Activated CD4-positive, alpha-beta T cell treated with anti-CD3 and anti-CD28 coated beads, Interleukin-2, amount 10 ng/mL, durations not matched to agents 7 days and 5 days (primary cell): ENCODE results near the gene GATA3. TPM values are rescaled to one million over a fixed set of nuclear protein-coding genes. Genes with fewer than 3 reads are reported as not detected.
A peak's percentile ranks its signal among the peaks of the same experiment; 100 is the strongest.

Experiments
- CTCF ChIA-PET: fragments of 350-600 bp; sonication (Branson Sonifier 250); formaldehyde crosslinking; loops from one replicate; lab custom pipeline; 2021; ENCODE audit warnings: antibody characterized with exemption; lab: Charles Lee
- POLR2A ChIA-PET: fragments of 350-600 bp; sonication (Branson Sonifier 250); formaldehyde crosslinking; loops from one replicate; lab custom pipeline; 2021; ENCODE audit warnings: antibody characterized with exemption; lab: Charles Lee
- DNase-seq: peaks from one replicate; pipeline ENCODE4 v3.0.0-alpha.2; 2020
- H3K27ac Mint-ChIP-seq: one replicate; pipeline ENCODE4 v1.8.0; 2021; ENCODE audit warnings: mild to moderate bottlenecking, moderate library complexity, mixed read lengths
- H3K27me3 Mint-ChIP-seq: one replicate; pipeline ENCODE4 v1.8.0; 2021; ENCODE audit warnings: mixed read lengths
- H3K36me3 Mint-ChIP-seq: one replicate; pipeline ENCODE4 v1.8.0; 2021; ENCODE audit warnings: low read depth, mixed read lengths
- H3K4me1 Mint-ChIP-seq: one replicate; pipeline ENCODE4 v1.8.0; 2021; ENCODE audit warnings: mixed read lengths
- H3K4me3 Mint-ChIP-seq: one replicate; pipeline ENCODE4 v1.8.0; 2021; ENCODE audit warnings: mild to moderate bottlenecking, moderate library complexity, mixed read lengths
- H3K9me3 Mint-ChIP-seq: one replicate; pipeline ENCODE4 v1.8.0; 2021; ENCODE audit warnings: mixed read lengths
- total RNA-seq, 2 experiments: library from RNA; stranded (reverse); gene quantifications; one replicate each; pipeline ENCODE4 v1.2.3, GENCODE V29; 2021

The GATA3 gene
- total RNA-seq, 2 experiments from 2014 or later: 48.1 to 52.0 TPM

DNA sequence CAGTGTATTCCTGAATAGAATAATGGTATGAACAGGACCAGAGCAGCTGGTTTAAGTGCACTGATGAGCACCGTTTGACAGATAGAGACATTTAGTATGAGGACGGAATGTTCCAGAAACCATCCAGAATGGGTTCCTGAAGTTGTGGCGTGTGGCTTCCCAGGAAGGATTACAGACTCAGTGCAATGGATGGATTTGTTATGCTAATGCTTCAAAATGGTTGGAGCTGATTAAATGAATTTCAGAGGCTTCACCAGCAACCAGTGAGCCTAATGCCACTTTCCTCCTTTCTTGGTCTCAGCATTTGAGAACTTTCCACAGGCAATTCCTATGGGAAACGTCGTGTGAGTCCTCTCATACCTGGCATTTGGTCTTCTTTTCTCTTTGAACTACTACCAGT lies 9.9 kb downstream of the GATA3 start:
- POLR2A ChIA-PET: no interaction called here
- Mint-ChIP-seq H3K9me3 (no peaks in the 10 kb centered on the region), H3K36me3 (peaks cover 95% of the 10 kb centered on the region), H3K27ac (no peak overlapping the region), H3K4me1 (peaks cover 93% of the 10 kb centered on the region), H3K27me3 (no peaks in the 10 kb centered on the region), H3K4me3 (no peak overlapping the region)
- no peak for DNase-seq
- CTCF ChIA-PET: interaction anchor here (1.0 to 1.6 kb wide), 5 partner anchors 10 to 409 kb away, joined by 3 to 6 read pairs (median 3); partner anchors contain the start of gene GATA3

DNA sequence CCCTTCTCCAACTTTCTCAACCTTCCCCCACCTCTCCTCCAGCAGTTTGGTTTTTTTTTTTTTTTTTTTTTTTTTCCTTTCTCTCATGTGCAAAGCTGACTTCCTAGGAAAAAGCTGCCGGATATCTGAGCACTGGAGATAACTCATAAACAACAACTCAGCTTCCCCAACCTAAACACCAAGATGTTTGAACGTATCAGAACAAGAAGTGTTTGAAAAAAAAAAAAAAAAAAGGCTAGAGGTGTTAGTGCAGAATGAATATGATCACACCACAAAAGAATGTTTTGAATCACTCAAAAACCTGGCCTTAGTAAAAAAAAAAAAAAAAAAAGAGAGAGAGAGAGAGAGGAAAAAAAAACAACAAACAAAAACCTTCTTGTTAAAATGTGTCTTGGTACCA lies 11.2 kb downstream of the GATA3 start:
- POLR2A ChIA-PET: no interaction called here
- CTCF ChIA-PET: interaction anchor here (0.6 to 0.8 kb wide), 2 partner anchors 21 to 176 kb away, joined by 3 read pairs; no protein-coding TSS in a partner anchor
- H3K36me3 Mint-ChIP-seq: peaks cover 95% of the 10 kb centered on the region
- peak overlapping the region; percentile 52 for H3K4me3 Mint-ChIP-seq
- no peak for DNase-seq
- H3K9me3 Mint-ChIP-seq: no peaks in the 10 kb centered on the region
- no peaks in the 10 kb centered on the region for H3K27me3 Mint-ChIP-seq
- H3K27ac Mint-ChIP-seq: peak overlapping the region; percentile 78
- H3K4me1 Mint-ChIP-seq: peaks cover 91% of the 10 kb centered on the region

DNA sequence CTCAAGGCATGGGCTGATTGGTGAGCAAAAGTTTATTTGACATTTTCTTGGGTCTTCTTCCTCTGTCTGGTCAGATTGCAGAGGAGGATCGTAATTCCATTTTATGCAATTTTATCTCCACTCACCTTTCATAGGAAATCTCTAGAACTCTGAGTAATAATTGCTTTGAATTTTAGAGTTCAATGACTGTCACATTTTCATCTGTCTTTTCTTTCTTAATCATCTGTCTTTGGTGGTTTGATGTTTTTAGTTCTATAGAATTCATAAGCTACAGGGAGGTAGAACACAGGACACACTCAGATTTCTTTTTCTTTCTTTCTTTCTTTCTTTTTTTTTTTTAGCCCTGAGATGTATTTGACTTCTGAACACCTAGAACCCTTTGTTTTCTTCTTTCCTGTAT lies 11.6 kb downstream of the GATA3 start:
- H3K9me3 Mint-ChIP-seq: no peaks in the 10 kb centered on the region
- DNase-seq: no peak
- H3K4me1 Mint-ChIP-seq: peaks cover 91% of the 10 kb centered on the region
- H3K27me3 Mint-ChIP-seq: no peaks in the 10 kb centered on the region
- ChIA-PET POLR2A (no interaction called here), CTCF (interaction anchor here (0.6 to 1.6 kb wide), 6 partner anchors 21 to 977 kb away, joined by 3 read pairs; no protein-coding TSS in a partner anchor)
- no peak overlapping the region for H3K4me3 Mint-ChIP-seq
- peaks cover 95% of the 10 kb centered on the region for H3K36me3 Mint-ChIP-seq
- peak overlapping the region; percentile 78 for H3K27ac Mint-ChIP-seq

DNA sequence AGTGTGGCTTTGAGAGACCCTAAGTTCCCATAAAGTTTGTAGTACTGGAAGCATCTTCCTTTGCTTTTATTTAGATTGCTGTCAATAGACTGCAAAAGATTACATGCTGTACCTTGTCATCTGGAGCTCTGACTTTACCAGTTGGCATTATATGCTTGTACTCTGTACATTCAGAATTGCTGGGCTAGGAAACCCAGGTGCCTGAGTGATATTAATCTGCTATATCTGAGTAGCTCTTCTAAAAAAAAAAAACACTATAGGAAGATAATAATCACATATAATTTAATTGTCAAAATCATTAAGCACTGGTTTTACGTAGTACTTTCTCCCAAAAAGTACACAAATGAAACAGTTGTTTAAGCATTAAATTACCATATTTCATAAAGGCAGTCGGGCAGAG lies 12.3 kb downstream of the GATA3 start:
- Mint-ChIP-seq H3K9me3 (no peaks in the 10 kb centered on the region), H3K27ac (peak overlapping the region; percentile 25), H3K4me1 (peaks cover 90% of the 10 kb centered on the region), H3K36me3 (peaks cover 94% of the 10 kb centered on the region), H3K27me3 (no peaks in the 10 kb centered on the region), H3K4me3 (no peak overlapping the region)
- ChIA-PET CTCF (interaction anchor here (0.7 to 1.6 kb wide), 5 partner anchors 10 to 976 kb away, joined by 3 read pairs; no protein-coding TSS in a partner anchor), POLR2A (no interaction called here)
- DNase-seq: no peak

DNA sequence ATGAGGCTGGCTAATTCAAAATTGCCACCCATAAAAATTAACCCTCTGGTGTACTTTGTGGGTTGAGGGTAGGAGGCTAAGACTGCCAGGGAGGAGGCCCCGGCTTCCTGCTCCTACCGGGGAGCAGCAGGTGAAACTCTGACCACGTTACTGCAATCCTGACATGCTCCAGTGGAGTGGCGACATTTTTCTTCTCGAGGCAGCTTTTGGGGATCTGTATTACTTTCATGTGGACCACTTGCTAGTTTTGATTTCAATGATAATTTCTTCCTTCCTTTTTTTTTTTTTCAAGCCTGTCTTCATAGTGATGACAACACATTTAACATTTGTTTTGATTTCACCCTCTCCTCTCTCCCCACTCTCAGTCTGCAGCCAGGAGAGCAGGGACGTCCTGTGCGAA lies 14.6 kb downstream of the GATA3 start:
- ChIA-PET CTCF (interaction anchor here (0.6 to 1.2 kb wide), 2 partner anchors 283 to 306 kb away, joined by 3 to 5 read pairs; no protein-coding TSS in a partner anchor), POLR2A (no interaction called here)
- Mint-ChIP-seq H3K36me3 (peaks cover 93% of the 10 kb centered on the region), H3K27me3 (no peaks in the 10 kb centered on the region), H3K4me3 (no peak overlapping the region), H3K27ac (peak overlapping the region; percentile 57), H3K9me3 (no peaks in the 10 kb centered on the region), H3K4me1 (peaks cover 83% of the 10 kb centered on the region)
- DNase-seq: no peak

DNA sequence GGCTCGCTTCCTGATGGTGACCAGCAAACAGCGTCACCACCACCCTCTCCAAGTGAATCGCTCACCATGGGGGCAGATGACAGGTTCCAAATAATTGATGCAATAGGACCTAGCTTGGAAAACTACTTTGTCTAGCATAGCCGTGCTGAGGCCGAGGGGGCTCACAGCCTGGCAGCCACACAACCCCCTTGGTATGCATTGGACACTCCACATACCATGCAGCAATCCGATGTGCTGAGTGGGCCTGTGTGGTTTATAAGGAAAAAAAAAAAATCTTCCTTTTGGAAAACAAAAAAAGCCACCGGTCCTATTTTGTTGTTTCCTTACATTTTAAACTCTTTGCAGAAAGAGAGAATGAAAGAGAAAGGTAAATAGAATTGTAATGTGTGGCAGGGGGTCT lies 15.1 kb downstream of the GATA3 start:
- H3K27me3 Mint-ChIP-seq: no peaks in the 10 kb centered on the region
- POLR2A ChIA-PET: no interaction called here
- H3K9me3 Mint-ChIP-seq: no peaks in the 10 kb centered on the region
- H3K27ac Mint-ChIP-seq: no peak overlapping the region
- DNase-seq: no peak
- peaks cover 91% of the 10 kb centered on the region for H3K36me3 Mint-ChIP-seq
- no peak overlapping the region for H3K4me3 Mint-ChIP-seq
- H3K4me1 Mint-ChIP-seq: peaks cover 78% of the 10 kb centered on the region
- CTCF ChIA-PET: interaction anchor here (0.6 to 1.0 kb wide), 4 partner anchors 17 to 387 kb away, joined by 3 to 6 read pairs (median 4); no protein-coding TSS in a partner anchor

DNA sequence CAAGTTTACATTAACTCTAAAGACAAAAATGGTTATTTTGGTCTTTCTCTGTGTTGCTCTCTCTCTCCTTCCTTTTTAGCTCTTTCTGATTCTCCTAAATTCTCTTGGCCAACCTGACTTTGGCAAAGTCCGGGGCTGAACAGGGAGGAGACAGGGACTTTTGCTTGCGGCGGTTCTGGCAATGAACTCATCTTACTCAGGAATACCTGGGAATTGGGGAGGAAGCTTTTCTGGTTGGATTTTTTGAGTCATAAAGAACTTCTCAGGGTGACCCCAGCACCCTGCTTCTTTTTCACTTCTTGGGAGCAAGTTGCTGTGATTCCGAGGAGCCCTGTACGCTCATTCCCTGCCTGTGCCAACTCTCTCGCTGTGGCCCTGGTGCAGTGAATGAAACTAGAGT lies 16.0 kb downstream of the GATA3 start:
- no peaks in the 10 kb centered on the region for H3K27me3 Mint-ChIP-seq
- H3K9me3 Mint-ChIP-seq: no peaks in the 10 kb centered on the region
- no peak overlapping the region for H3K4me3 Mint-ChIP-seq
- ChIA-PET POLR2A (no interaction called here), CTCF (interaction anchor here (0.5 to 1.9 kb wide), 5 partner anchors 10 to 61 kb away, joined by 3 to 5 read pairs (median 4); no protein-coding TSS in a partner anchor)
- H3K4me1 Mint-ChIP-seq: peaks cover 76% of the 10 kb centered on the region
- DNase-seq: no peak
- peaks cover 89% of the 10 kb centered on the region for H3K36me3 Mint-ChIP-seq
- H3K27ac Mint-ChIP-seq: no peak overlapping the region

DNA sequence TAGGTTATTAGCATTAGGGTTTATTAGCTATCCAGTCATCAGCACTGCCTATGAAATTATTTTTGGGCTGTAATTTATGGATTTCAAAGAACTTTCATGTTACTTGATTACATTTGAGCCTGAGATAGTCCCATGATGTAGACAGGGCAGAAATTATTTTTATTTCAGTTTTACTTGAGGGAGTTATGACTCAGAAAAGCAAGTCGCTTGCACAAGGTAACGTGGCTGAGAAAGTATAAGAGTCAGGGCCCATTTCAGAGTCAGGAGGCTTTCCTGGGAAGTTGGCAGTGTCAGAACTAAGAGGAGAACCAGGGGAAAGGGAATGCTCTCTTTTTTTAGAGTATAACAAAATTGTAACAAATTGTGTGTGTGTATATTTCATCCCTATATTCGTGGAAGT lies 16.5 kb downstream of the GATA3 start:
- ChIA-PET CTCF (interaction anchor here (1.1 to 1.9 kb wide), 4 partner anchors 10 to 12 kb away, joined by 3 to 5 read pairs (median 4); no protein-coding TSS in a partner anchor), POLR2A (interaction anchor here (0.6 kb wide), 1 partner anchor 321 kb away, joined by 5 read pairs; no protein-coding TSS in a partner anchor)
- no peaks in the 10 kb centered on the region for H3K9me3 Mint-ChIP-seq
- no peak for DNase-seq
- H3K36me3 Mint-ChIP-seq: peaks cover 89% of the 10 kb centered on the region
- H3K4me1 Mint-ChIP-seq: peaks cover 75% of the 10 kb centered on the region
- no peak overlapping the region for H3K4me3 Mint-ChIP-seq
- H3K27me3 Mint-ChIP-seq: no peaks in the 10 kb centered on the region
- H3K27ac Mint-ChIP-seq: no peak overlapping the region

DNA sequence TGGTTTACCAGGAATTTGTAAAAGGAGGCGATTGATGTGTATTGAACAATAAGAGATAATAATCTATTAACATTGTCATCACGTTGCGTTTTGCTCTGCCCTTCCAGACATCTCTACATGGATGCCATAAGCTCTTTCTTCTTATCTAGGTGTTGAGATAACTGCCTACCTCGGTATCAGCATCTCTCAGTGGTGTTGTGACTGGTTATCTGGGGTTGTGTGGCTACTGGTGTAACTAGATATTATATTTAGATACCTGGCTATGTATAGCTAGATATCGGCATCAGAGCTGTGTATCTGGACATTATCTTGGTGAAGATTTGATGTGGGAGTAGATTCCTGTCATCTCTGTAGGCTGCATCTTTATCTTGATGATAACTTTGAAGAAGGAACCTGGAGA lies 17.2 kb downstream of the GATA3 start:
- Mint-ChIP-seq H3K4me1 (peaks cover 68% of the 10 kb centered on the region), H3K4me3 (no peak overlapping the region), H3K27me3 (no peaks in the 10 kb centered on the region), H3K9me3 (no peaks in the 10 kb centered on the region), H3K27ac (no peak overlapping the region), H3K36me3 (peaks cover 84% of the 10 kb centered on the region)
- CTCF ChIA-PET: interaction anchor here (1.3 to 1.9 kb wide), 3 partner anchors 11 to 12 kb away, joined by 4 to 5 read pairs (median 4); no protein-coding TSS in a partner anchor
- DNase-seq: no peak
- POLR2A ChIA-PET: interaction anchor here (0.6 kb wide), 1 partner anchor 320 kb away, joined by 5 read pairs; no protein-coding TSS in a partner anchor

DNA sequence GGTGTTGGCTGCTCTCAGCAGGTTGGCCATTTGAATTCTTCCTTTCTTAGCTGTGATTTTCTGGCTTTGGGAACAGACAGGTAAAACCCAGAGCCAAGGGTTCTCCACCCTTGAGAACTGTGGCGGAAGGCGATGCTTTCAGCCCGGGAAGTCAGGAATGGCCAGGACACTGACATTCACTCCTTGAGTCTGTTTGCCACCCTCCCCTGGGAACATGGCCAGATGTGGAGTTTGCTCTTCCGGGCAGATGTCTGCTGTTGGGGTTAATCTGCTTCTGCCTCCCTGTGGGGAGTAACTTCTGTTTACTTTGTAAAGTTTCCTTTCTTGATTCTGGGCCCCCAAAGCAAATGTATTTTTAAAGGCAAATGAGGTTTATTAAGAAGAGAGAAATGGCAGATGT lies 17.7 kb downstream of the GATA3 start:
- no peaks in the 10 kb centered on the region for H3K9me3 Mint-ChIP-seq
- H3K4me3 Mint-ChIP-seq: no peak overlapping the region
- no peak overlapping the region for H3K27ac Mint-ChIP-seq
- CTCF ChIA-PET: interaction anchor here (1.3 to 1.9 kb wide), 3 partner anchors 11 to 12 kb away, joined by 4 to 5 read pairs (median 4); no protein-coding TSS in a partner anchor
- no peak for DNase-seq
- peaks cover 63% of the 10 kb centered on the region for H3K4me1 Mint-ChIP-seq
- peaks cover 81% of the 10 kb centered on the region for H3K36me3 Mint-ChIP-seq
- POLR2A ChIA-PET: no interaction called here
- no peaks in the 10 kb centered on the region for H3K27me3 Mint-ChIP-seq

DNA sequence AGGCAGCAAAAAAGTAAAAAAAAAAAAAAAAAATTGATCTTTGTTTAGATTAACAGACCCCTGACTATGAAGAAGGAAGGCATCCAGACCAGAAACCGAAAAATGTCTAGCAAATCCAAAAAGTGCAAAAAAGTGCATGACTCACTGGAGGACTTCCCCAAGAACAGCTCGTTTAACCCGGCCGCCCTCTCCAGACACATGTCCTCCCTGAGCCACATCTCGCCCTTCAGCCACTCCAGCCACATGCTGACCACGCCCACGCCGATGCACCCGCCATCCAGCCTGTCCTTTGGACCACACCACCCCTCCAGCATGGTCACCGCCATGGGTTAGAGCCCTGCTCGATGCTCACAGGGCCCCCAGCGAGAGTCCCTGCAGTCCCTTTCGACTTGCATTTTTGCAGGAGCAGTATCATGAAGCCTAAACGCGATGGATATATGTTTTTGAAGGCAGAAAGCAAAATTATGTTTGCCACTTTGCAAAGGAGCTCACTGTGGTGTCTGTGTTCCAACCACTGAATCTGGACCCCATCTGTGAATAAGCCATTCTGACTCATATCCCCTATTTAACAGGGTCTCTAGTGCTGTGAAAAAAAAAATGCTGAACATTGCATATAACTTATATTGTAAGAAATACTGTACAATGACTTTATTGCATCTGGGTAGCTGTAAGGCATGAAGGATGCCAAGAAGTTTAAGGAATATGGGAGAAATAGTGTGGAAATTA lies 19.4 kb downstream of the GATA3 start:
- peaks cover 48% of the 10 kb centered on the region for H3K4me1 Mint-ChIP-seq
- POLR2A ChIA-PET: no interaction called here
- H3K36me3 Mint-ChIP-seq: peaks cover 74% of the 10 kb centered on the region
- no peak for DNase-seq
- H3K27me3 Mint-ChIP-seq: no peaks in the 10 kb centered on the region
- CTCF ChIA-PET: interaction anchor here (0.6 to 2.3 kb wide), 5 partner anchors 13 to 1965 kb away, joined by 3 to 9 read pairs (median 4); no protein-coding TSS in a partner anchor
- no peak overlapping the region for H3K4me3 Mint-ChIP-seq
- no peak overlapping the region for H3K27ac Mint-ChIP-seq
- no peaks in the 10 kb centered on the region for H3K9me3 Mint-ChIP-seq

DNA sequence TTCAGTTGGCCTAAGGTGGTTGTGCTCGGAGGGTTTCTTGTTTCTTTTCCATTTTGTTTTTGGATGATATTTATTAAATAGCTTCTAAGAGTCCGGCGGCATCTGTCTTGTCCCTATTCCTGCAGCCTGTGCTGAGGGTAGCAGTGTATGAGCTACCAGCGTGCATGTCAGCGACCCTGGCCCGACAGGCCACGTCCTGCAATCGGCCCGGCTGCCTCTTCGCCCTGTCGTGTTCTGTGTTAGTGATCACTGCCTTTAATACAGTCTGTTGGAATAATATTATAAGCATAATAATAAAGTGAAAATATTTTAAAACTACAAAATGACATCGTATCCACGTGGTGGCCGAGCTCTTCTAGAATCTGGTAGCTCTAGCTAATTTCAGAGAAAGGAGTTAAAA lies 20.4 kb downstream of the GATA3 start:
- Mint-ChIP-seq H3K9me3 (no peaks in the 10 kb centered on the region), H3K4me1 (peaks cover 42% of the 10 kb centered on the region), H3K27ac (no peak overlapping the region), H3K4me3 (no peak overlapping the region), H3K36me3 (peaks cover 63% of the 10 kb centered on the region), H3K27me3 (no peaks in the 10 kb centered on the region)
- DNase-seq: no peak
- ChIA-PET POLR2A (no interaction called here), CTCF (interaction anchor here (1.1 to 2.3 kb wide), 3 partner anchors 10 to 14 kb away, joined by 3 to 9 read pairs (median 3); no protein-coding TSS in a partner anchor)
